ENCODE results near the gene UBE2E3. TPM values are rescaled to one million over a fixed set of nuclear protein-coding genes. Genes with fewer than 3 reads are reported as not detected.

UBE2E3 gene
- total and polyA plus RNA-seq, 2 of the 4 experiments (the other 2 are of a cell fraction) = 106 to 114 TPM

DNA sequence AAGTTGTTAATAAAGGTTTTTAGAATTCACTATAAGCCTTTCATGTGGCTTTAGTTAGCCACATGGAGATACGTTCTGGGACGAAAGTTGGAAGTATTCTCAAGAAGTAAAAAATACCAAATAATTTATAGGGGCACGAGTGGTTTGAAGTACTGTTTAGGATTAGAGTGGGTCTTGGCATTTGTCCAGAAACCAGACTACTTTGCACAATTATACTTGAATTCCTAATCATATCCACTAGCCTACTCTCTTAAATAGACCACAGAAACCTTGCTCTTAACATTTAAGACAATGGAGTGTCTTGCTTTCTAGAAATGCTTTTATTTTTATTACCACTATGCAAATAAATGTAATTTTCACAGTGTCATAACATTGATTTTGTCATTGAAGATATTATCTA lies 44.6 kb downstream of the UBE2E3 start:
- H3K9ac ChIP-seq (ENCODE audit: low read depth, low read length) = no peak overlapping the region
- H3K23ac ChIP-seq (ENCODE audit: low read depth, low read length) = no peak overlapping the region
- no peak for ATAC-seq (ENCODE audit: low read depth)
- H4K91ac ChIP-seq (ENCODE audit: insufficient read depth, low read depth, low read length) = no peak overlapping the region
- peaks cover 11 to 18% of the 10 kb centered on the region in 2 experiments for H3K79me1 ChIP-seq (ENCODE audit: low read depth in 1 of 2, low read length in 2 of 2)
- no peaks in the 10 kb centered on the region; the same call in 1 of the 2 replicates for H3K9me1 ChIP-seq (ENCODE audit: insufficient read depth, low read length)
- no peak overlapping the region for H3K4ac ChIP-seq (ENCODE audit: low read depth, low read length)
- no peaks in the 10 kb centered on the region for H3K27me3 ChIP-seq (ENCODE audit: control insufficient read depth, insufficient read depth, low read length)
- DNase-seq = peak; percentile 8
- no peak overlapping the region for H3K56ac ChIP-seq (ENCODE audit: extremely low read depth, insufficient read depth, low read length)
- H3K9me3 ChIP-seq (ENCODE audit: control insufficient read depth, insufficient read depth, low read length) = no peaks in the 10 kb centered on the region
- no peak overlapping the region for H4K8ac ChIP-seq (ENCODE audit: low read depth in 2 of 2, low read length in 2 of 2)
- WGBS, 2 experiments (ENCODE audit: extremely low coverage in 2 of 2, insufficient read length in 1 of 2) = no CpG with 5 or more reads among the region's 3 CpGs
- intact Hi-C loops (cut with micrococcal nuclease) (no loop called here), in situ Hi-C loops (cut with MboI; ENCODE audit: low sequenced_read_pairs) (no loop called here), dilution Hi-C loops (cut with HindIII; ENCODE audit: low sequenced_read_pairs, unreplicated experiment) (no loop called here)
- H2BK5ac ChIP-seq (ENCODE audit: low read depth, low read length, poor library complexity, severe bottlenecking) = no peak overlapping the region
- peaks cover 12% of the 10 kb centered on the region; the same call in 1 of the 2 replicates for H4K20me1 ChIP-seq (ENCODE audit: insufficient read depth, low read length)
- TF ChIP-seq, protein P1, sequence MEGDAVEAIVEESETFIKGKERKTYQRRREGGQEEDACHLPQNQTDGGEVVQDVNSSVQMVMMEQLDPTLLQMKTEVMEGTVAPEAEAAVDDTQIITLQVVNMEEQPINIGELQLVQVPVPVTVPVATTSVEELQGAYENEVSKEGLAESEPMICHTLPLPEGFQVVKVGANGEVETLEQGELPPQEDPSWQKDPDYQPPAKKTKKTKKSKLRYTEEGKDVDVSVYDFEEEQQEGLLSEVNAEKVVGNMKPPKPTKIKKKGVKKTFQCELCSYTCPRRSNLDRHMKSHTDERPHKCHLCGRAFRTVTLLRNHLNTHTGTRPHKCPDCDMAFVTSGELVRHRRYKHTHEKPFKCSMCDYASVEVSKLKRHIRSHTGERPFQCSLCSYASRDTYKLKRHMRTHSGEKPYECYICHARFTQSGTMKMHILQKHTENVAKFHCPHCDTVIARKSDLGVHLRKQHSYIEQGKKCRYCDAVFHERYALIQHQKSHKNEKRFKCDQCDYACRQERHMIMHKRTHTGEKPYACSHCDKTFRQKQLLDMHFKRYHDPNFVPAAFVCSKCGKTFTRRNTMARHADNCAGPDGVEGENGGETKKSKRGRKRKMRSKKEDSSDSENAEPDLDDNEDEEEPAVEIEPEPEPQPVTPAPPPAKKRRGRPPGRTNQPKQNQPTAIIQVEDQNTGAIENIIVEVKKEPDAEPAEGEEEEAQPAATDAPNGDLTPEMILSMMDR (conservative IDR thresholded peaks at IDR 0.05; ENCODE audit: low read depth, low read length) = no peak
- TF ChIP-seq, protein P2, sequence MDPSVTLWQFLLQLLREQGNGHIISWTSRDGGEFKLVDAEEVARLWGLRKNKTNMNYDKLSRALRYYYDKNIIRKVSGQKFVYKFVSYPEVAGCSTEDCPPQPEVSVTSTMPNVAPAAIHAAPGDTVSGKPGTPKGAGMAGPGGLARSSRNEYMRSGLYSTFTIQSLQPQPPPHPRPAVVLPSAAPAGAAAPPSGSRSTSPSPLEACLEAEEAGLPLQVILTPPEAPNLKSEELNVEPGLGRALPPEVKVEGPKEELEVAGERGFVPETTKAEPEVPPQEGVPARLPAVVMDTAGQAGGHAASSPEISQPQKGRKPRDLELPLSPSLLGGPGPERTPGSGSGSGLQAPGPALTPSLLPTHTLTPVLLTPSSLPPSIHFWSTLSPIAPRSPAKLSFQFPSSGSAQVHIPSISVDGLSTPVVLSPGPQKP (IDR thresholded peaks at IDR 0.05; ENCODE audit: borderline replicate concordance, low read depth, low read length) = no peak
- TF ChIP-seq BHLHE40 (IDR thresholded peaks at IDR 0.05; ENCODE audit: low read depth, low read length) (no peak), POLR2A (IDR thresholded peaks at IDR 0.05; ENCODE audit: low read depth, low read length) (no peak), MAFK (IDR thresholded peaks at IDR 0.05; ENCODE audit: low read depth, low read length) (no peak), FOS (IDR thresholded peaks at IDR 0.05; ENCODE audit: low read depth, low read length) (no peak), CEBPB (IDR thresholded peaks at IDR 0.05; ENCODE audit: low read depth, low read length) (no peak), RAD21 (IDR thresholded peaks at IDR 0.05; ENCODE audit: low read length) (no peak), MAZ (IDR thresholded peaks at IDR 0.05; ENCODE audit: borderline replicate concordance, low read depth, low read length) (no peak), RFX5 (IDR thresholded peaks at IDR 0.05; ENCODE audit: low read depth, low read length) (no peak), MXI1 (IDR thresholded peaks at IDR 0.05; ENCODE audit: borderline replicate concordance, low read depth, low read length) (no peak), NFE2L2 (IDR thresholded peaks at IDR 0.05; ENCODE audit: low read depth, low read length) (no peak), SMC3 (IDR thresholded peaks at IDR 0.05; ENCODE audit: low read depth, low read length) (no peak)
- TF ChIP-seq, protein P3, sequence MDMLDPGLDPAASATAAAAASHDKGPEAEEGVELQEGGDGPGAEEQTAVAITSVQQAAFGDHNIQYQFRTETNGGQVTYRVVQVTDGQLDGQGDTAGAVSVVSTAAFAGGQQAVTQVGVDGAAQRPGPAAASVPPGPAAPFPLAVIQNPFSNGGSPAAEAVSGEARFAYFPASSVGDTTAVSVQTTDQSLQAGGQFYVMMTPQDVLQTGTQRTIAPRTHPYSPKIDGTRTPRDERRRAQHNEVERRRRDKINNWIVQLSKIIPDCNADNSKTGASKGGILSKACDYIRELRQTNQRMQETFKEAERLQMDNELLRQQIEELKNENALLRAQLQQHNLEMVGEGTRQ (IDR thresholded peaks at IDR 0.05; ENCODE audit: low read depth, low read length) = no peak
- no peak overlapping the region for H2BK120ac ChIP-seq (ENCODE audit: low read depth, low read length)
- no peak overlapping the region for H2BK15ac ChIP-seq (ENCODE audit: low read depth, low read length)
- no peaks in the 10 kb centered on the region for H3K36me3 ChIP-seq (ENCODE audit: control insufficient read depth, insufficient read depth, low read length)
- ChIA-PET CTCF (no interaction called here), POLR2A (ENCODE audit: unreplicated experiment) (no interaction called here)
- no peak overlapping the region for H2AK5ac ChIP-seq (ENCODE audit: low read depth, low read length)
- no peak overlapping the region for H2AFZ ChIP-seq (replicated peaks; ENCODE audit: low read length, poor library complexity)
- no peak overlapping the region for H3K14ac ChIP-seq (replicated peaks; ENCODE audit: low read depth, low read length)
- BruUV-seq (replicated peaks) = no TSS peak
- no peak overlapping the region for H3K4me2 ChIP-seq (ENCODE audit: low read depth, low read length)
- H3K18ac ChIP-seq (ENCODE audit: low read depth, low read length) = no peak overlapping the region
- H2AK9ac ChIP-seq (replicated peaks; ENCODE audit: low read depth, low read length, poor library complexity) = no peak overlapping the region
- H4K5ac ChIP-seq (ENCODE audit: low read depth, low read length) = no peak overlapping the region
- no peak overlapping the region for H3K27ac ChIP-seq (ENCODE audit: insufficient read depth, low read length)
- H3K4me1 ChIP-seq (ENCODE audit: control insufficient read depth, insufficient read depth, low read length) = no peaks in the 10 kb centered on the region
- H3K4me3 ChIP-seq (ENCODE audit: insufficient read depth, low read depth, low read length) = no peak overlapping the region
- no peak overlapping the region for H2BK20ac ChIP-seq (ENCODE audit: low read depth, low read length)
